H9 (cell line): Measurements from ENCODE around the gene MAPRE3. TPM values are rescaled to one million over a fixed set of nuclear protein-coding genes. Genes with fewer than 3 reads are reported as not detected.
A peak's percentile ranks its signal among the peaks of the same experiment; 100 is the strongest.

Source experiments
- DNase-seq: peaks from one replicate; pipeline ENCODE4 v3.0.0-alpha.2; 2017
- H2AFZ ChIP-seq: one replicate; pipeline ENCODE4 v1.6.1; 2013; ENCODE audit warnings: mild to moderate bottlenecking, low read length, control low read depth, moderate library complexity
- H2AK5ac ChIP-seq: 2 replicates; pipeline ENCODE4 v1.6.1; 2013; ENCODE audit warnings: low read length, control low read depth, mixed read lengths; ENCODE audit not compliant: insufficient read length
- H2BK120ac ChIP-seq: one replicate; pipeline ENCODE4 v1.6.1; 2013; ENCODE audit warnings: low read depth, mild to moderate bottlenecking, low read length, control low read depth, inconsistent platforms; ENCODE audit not compliant: poor library complexity, severe bottlenecking
- H2BK12ac ChIP-seq: 2 replicates; pipeline ENCODE4 v1.6.1; 2013; ENCODE audit warnings: low read length, control low read depth, mixed read lengths, low read depth; ENCODE audit not compliant: insufficient read length
- H2BK15ac ChIP-seq: 2 replicates; pipeline ENCODE4 v1.6.1; 2013; ENCODE audit warnings: low read depth, low read length, control low read depth
- H2BK20ac ChIP-seq: one replicate; pipeline ENCODE4 v1.6.1; 2013; ENCODE audit warnings: low read depth, mild to moderate bottlenecking, low read length, control low read depth, inconsistent platforms; ENCODE audit not compliant: poor library complexity, severe bottlenecking
- H2BK5ac ChIP-seq: 2 replicates; pipeline ENCODE4 v1.6.1; 2013; ENCODE audit warnings: low read length, control low read depth, mixed read lengths; ENCODE audit not compliant: insufficient read length
- H3K14ac ChIP-seq: 2 replicates; pipeline ENCODE4 v1.6.1; 2013; ENCODE audit warnings: low read length, control low read depth; ENCODE audit not compliant: insufficient read depth
- H3K18ac ChIP-seq: 2 replicates; pipeline ENCODE4 v1.6.1; 2013; ENCODE audit warnings: low read depth, mild to moderate bottlenecking, mixed read lengths, low read length, control low read depth; ENCODE audit not compliant: insufficient read length
- H3K23ac ChIP-seq: 2 replicates; pipeline ENCODE4 v1.6.1; 2013; ENCODE audit warnings: low read length, control low read depth, mixed read lengths, low read depth; ENCODE audit not compliant: insufficient read length
- H3K23me2 ChIP-seq: 2 replicates; pipeline ENCODE4 v1.6.1; 2013; ENCODE audit warnings: low read depth, mild to moderate bottlenecking, mixed read lengths, low read length, control low read depth; ENCODE audit not compliant: insufficient read length, poor library complexity, severe bottlenecking
- H3K27ac ChIP-seq: 2 replicates; pipeline ENCODE4 v1.5.1; 2013; ENCODE audit warnings: low read length, control low read depth, mixed read lengths, low read depth; ENCODE audit not compliant: insufficient read length
- H3K27me3 ChIP-seq: 2 replicates; pipeline ENCODE4 v1.6.1; 2013; ENCODE audit warnings: low read length, control low read depth, inconsistent platforms; ENCODE audit not compliant: insufficient read depth
- H3K4ac ChIP-seq: 2 replicates; pipeline ENCODE4 v1.6.1; 2013; ENCODE audit warnings: low read depth, mild to moderate bottlenecking, control low read depth, inconsistent platforms, low read length, moderate library complexity
- H3K4me1 ChIP-seq: 2 replicates; pipeline ENCODE4 v1.6.1; 2013; ENCODE audit warnings: low read length, control low read depth, inconsistent platforms; ENCODE audit not compliant: insufficient read depth
- H3K4me2 ChIP-seq: 2 replicates; pipeline ENCODE4 v1.6.1; 2013; ENCODE audit warnings: low read length, control low read depth, mixed read lengths; ENCODE audit not compliant: insufficient read length, insufficient read depth
- H3K56ac ChIP-seq: 2 replicates; pipeline ENCODE4 v1.6.1; 2013; ENCODE audit warnings: low read depth, mild to moderate bottlenecking, mixed read lengths, low read length, control low read depth; ENCODE audit not compliant: insufficient read length
- H3K79me1 ChIP-seq: 2 replicates; pipeline ENCODE4 v1.6.1; 2013; ENCODE audit warnings: low read depth, mild to moderate bottlenecking, moderate library complexity, low read length, control low read depth, inconsistent platforms; ENCODE audit not compliant: insufficient read depth, poor library complexity, severe bottlenecking
- H3K79me2 ChIP-seq: 2 replicates; pipeline ENCODE4 v1.6.1; 2013; ENCODE audit warnings: low read length, control low read depth, inconsistent platforms; ENCODE audit not compliant: insufficient read depth
- H3K9ac ChIP-seq: 2 replicates; pipeline ENCODE4 v1.6.1; 2013; ENCODE audit warnings: low read length, control low read depth, mixed read lengths; ENCODE audit not compliant: insufficient read length; ENCODE audit errors: extremely low read depth
- H3K9me3 ChIP-seq: one replicate; pipeline ENCODE4 v1.6.1; 2013; ENCODE audit warnings: low read depth, low read length, inconsistent platforms; ENCODE audit not compliant: control insufficient read depth
- H3T11ph ChIP-seq: one replicate; pipeline ENCODE4 v1.6.1; 2013; ENCODE audit warnings: mild to moderate bottlenecking, low read length, control low read depth, inconsistent platforms
- H4K20me1 ChIP-seq: one replicate; pipeline ENCODE4 v1.6.1; 2013; ENCODE audit not compliant: control insufficient read depth, insufficient read length, insufficient read depth
- H4K5ac ChIP-seq: 2 replicates; pipeline ENCODE4 v1.6.1; 2013; ENCODE audit warnings: low read depth, mild to moderate bottlenecking, mixed read lengths, low read length, control low read depth; ENCODE audit not compliant: insufficient read length
- H4K8ac ChIP-seq: replicated peaks from 2 replicates; pipeline ENCODE4 v1.6.1; 2013; ENCODE audit warnings: low read length, control low read depth, mixed read lengths, low read depth; ENCODE audit not compliant: insufficient read length
- H4K91ac ChIP-seq: 2 replicates; pipeline ENCODE4 v1.6.1; 2013; ENCODE audit warnings: low read depth, mild to moderate bottlenecking, moderate library complexity, mixed read lengths, low read length, control low read depth; ENCODE audit not compliant: insufficient read length
- H3K27ac Mint-ChIP-seq, 3 experiments: 2 replicates in 2 of 3; 3 replicates in 1 of 3; pipeline ENCODE4 v1.8.0; 2020 to 2021; ENCODE audit warnings: mixed read lengths in 3 of 3, mild to moderate bottlenecking in 1 of 3, moderate library complexity in 1 of 3
- H3K27me3 Mint-ChIP-seq: 2 replicates; pipeline ENCODE4 v1.8.0; 2021; ENCODE audit warnings: low read depth, mild to moderate bottlenecking, moderate library complexity, mixed read lengths
- H3K36me3 Mint-ChIP-seq, 3 experiments: 2 replicates in 2 of 3; 3 replicates in 1 of 3; pipeline ENCODE4 v1.8.0; 2020 to 2021; ENCODE audit warnings: low read depth in 3 of 3, mixed read lengths in 3 of 3; ENCODE audit not compliant: insufficient read depth in 1 of 3
- H3K4me1 Mint-ChIP-seq, 2 experiments: 2 replicates each; pipeline ENCODE4 v1.8.0; 2020; ENCODE audit warnings: mixed read lengths in 2 of 2
- H3K4me3 Mint-ChIP-seq, 2 experiments: 2 replicates in 1 of 2; 3 replicates in 1 of 2; pipeline ENCODE4 v1.8.0; 2020 to 2021; ENCODE audit warnings: mild to moderate bottlenecking in 2 of 2, mixed read lengths in 2 of 2, moderate library complexity in 1 of 2
- H3K9me3 Mint-ChIP-seq, 2 experiments: 2 replicates in 1 of 2; 3 replicates in 1 of 2; pipeline ENCODE4 v1.8.0; 2020; ENCODE audit warnings: mild to moderate bottlenecking in 2 of 2, mixed read lengths in 2 of 2, moderate library complexity in 1 of 2
- WGBS: extraction: QIAGEN DNeasy Blood & Tissue Kit; methylation state at CpG from one replicate; pipeline ENCODE4 v1.1.7; 2013; ENCODE audit warnings: missing lambda C conversion rate, low lambda C conversion rate, mixed read lengths; ENCODE audit not compliant: insufficient read length; ENCODE audit errors: extremely low coverage; 5-methylcytosine and 5-hydroxymethylcytosine counted together
- total RNA-seq: library from RNA; stranded (reverse); gene quantifications from 2 replicates; pipeline ENCODE4 v1.2.1, GENCODE V29; 2021
- TF ChIP-seq, protein P1 (sequence below): fragments of 200-600 bp; sonication (generic); conservative IDR thresholded peaks from 3 replicates; pipeline ENCODE4 v1.8.0; 2021; ENCODE audit warnings: antibody characterized with exemption, mild to moderate bottlenecking

MAPRE3 gene
- total RNA-seq, 1 experiment from 2014 or later, result 2.0 TPM

DNA sequence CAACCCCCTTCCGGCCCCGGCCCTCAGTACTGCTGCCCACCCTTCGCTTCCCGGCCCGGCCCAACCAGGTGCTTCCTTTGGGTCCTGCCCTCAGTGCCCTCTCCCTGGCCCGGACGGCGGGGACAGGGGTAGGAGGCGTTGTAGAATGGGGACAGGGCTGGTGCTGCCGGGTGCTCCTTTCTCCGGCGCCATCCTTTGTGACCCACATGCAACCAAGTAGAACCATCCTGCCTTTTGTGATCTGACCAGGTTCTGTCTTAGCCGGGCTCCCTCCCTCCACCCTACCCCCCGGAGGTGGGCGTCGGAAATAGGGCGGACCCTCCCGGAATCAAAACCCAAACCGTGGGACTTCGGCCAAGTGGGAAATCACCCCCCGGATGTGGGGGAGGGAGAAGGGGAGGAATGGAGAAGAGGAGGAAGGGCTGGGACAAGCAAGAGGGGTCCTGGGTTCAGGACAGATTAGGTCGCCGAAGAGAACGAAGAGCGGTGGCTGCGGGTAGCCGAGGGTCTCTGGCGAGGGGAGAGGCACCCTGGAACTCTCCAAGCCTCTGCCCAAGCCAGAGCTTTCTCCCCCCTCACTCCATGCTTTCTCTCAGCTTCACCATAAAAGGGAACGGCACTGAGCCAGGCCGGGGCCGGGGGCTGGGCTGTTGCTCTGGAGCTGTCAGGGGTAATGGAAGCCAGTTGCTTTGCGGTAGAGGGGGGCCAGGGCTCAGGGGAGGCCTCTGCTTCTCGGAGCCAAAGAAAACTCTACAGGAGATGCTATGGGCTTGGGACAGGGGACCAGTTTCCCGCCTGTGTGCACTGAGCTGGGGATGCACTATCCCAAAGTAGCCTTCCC lies 101.8 kb downstream of the MAPRE3 start:
- H3K18ac ChIP-seq, result peak overlapping the region; percentile 51
- H2BK20ac ChIP-seq, result no peak overlapping the region
- no CpG with 5 or more reads among the region's 34 CpGs for WGBS
- H2BK12ac ChIP-seq, result no peak overlapping the region
- Mint-ChIP-seq H3K4me1 (peaks cover 18 to 20% of the 10 kb centered on the region in 2 experiments), H3K27ac (peak overlapping the region; percentile 88 to 97 (median 93)), H3K36me3 (peaks cover 17 to 37% (median 35%) of the 10 kb centered on the region in 3 experiments; a peak in 6 of 7 replicates), H3K27me3 (peaks cover 16% of the 10 kb centered on the region), H3K9me3 (no peaks in the 10 kb centered on the region; a peak in 1 of 5 replicates), H3K4me3 (peak overlapping the region; percentile 85 to 94)
- H2BK5ac ChIP-seq, result no peak overlapping the region
- peak overlapping the region; percentile 90 for H3K4me2 ChIP-seq
- H3K9me3 ChIP-seq, result no peaks in the 10 kb centered on the region
- H3K56ac ChIP-seq, result no peak overlapping the region
- H3K27ac ChIP-seq, result no peak overlapping the region
- H3K23me2 ChIP-seq, result peaks cover 12% of the 10 kb centered on the region
- H3K14ac ChIP-seq, result peak overlapping the region; percentile 45; the same call in 1 of the 2 replicates
- H3T11ph ChIP-seq, result no peak overlapping the region
- no peaks in the 10 kb centered on the region for H3K4me1 ChIP-seq
- no peak overlapping the region for H2AFZ ChIP-seq
- no peak overlapping the region for H3K23ac ChIP-seq
- no peak overlapping the region for H2BK120ac ChIP-seq
- H2BK15ac ChIP-seq, result no peak overlapping the region
- H3K4ac ChIP-seq, result no peak overlapping the region
- no peaks in the 10 kb centered on the region for H4K20me1 ChIP-seq
- no peak overlapping the region for H4K91ac ChIP-seq
- no peaks in the 10 kb centered on the region for H3K27me3 ChIP-seq
- peaks cover 5% of the 10 kb centered on the region; the same call in 1 of the 2 replicates for H3K79me2 ChIP-seq
- H3K9ac ChIP-seq, result peak overlapping the region; percentile 61
- TF ChIP-seq, protein P1, sequence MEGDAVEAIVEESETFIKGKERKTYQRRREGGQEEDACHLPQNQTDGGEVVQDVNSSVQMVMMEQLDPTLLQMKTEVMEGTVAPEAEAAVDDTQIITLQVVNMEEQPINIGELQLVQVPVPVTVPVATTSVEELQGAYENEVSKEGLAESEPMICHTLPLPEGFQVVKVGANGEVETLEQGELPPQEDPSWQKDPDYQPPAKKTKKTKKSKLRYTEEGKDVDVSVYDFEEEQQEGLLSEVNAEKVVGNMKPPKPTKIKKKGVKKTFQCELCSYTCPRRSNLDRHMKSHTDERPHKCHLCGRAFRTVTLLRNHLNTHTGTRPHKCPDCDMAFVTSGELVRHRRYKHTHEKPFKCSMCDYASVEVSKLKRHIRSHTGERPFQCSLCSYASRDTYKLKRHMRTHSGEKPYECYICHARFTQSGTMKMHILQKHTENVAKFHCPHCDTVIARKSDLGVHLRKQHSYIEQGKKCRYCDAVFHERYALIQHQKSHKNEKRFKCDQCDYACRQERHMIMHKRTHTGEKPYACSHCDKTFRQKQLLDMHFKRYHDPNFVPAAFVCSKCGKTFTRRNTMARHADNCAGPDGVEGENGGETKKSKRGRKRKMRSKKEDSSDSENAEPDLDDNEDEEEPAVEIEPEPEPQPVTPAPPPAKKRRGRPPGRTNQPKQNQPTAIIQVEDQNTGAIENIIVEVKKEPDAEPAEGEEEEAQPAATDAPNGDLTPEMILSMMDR, result no peak
- H4K8ac ChIP-seq, result no peak overlapping the region
- peak; percentile 79 for DNase-seq
- peaks cover 2% of the 10 kb centered on the region for H3K79me1 ChIP-seq
- no peak overlapping the region for H4K5ac ChIP-seq
- no peak overlapping the region for H2AK5ac ChIP-seq
